Tibial artery (tissue), 4 donors: ENCODE results near the gene LSS.

Source experiments
- DNase-seq, 2 donors: peaks; one replicate each; pipeline ENCODE4 v3.0.0-alpha.2; 2019
- H3K27ac ChIP-seq, 2 donors: fragments of 200-600 bp; sonication (generic) in 1 of 2; 1 replicate in 1 of 2; 2 replicates in 1 of 2; pipeline ENCODE4 v1.5.1; 2018 to 2019; ENCODE audit warnings: mild to moderate bottlenecking in 1 of 2
- H3K27me3 ChIP-seq, 2 donors: fragments of 200-600 bp; sonication (generic) in 1 of 2; one replicate each; pipeline versions ENCODE4 v1.5.1 to v1.6.0; 2016 to 2019
- H3K36me3 ChIP-seq, 3 donors: fragments of 200-600 bp; sonication (generic) in 2 of 3; one replicate each; pipeline ENCODE4 v1.5.1; 2016 to 2019; ENCODE audit warnings: mild to moderate bottlenecking in 2 of 3
- H3K4me1 ChIP-seq, 4 donors: fragments of 200-600 bp; sonication (generic) in 2 of 4; 1 replicate in 3 of 4; 2 replicates in 1 of 4; pipeline ENCODE4 v1.5.1; 2016 to 2019
- H3K4me3 ChIP-seq, 2 donors: fragments of 200-600 bp; sonication (generic) in 1 of 2; 1 replicate in 1 of 2; 2 replicates in 1 of 2; pipeline ENCODE4 v1.5.1; 2018 to 2019; ENCODE audit warnings: mild to moderate bottlenecking in 2 of 2
- H3K9me3 ChIP-seq, 3 donors: fragments of 200-600 bp; sonication (generic) in 1 of 3; one replicate each; pipeline ENCODE4 v1.5.1; 2016 to 2019
- CTCF ChIP-seq, 2 experiments: fragments of 200-600 bp in 1 of 2; fragments of 450-650 bp in 1 of 2; IDR thresholded peaks; one replicate each; pipeline ENCODE4 v1.5.1; 2017 to 2019; ENCODE audit warnings: antibody characterized with exemption in 2 of 2, mild to moderate bottlenecking in 1 of 2, moderate library complexity in 1 of 2
- intact Hi-C: fragments of 100-400 bp; cut with DNase I; formaldehyde crosslinking; loops from one replicate; pipeline ENCODE4 v1.15.0; 2023; ENCODE audit warnings: low total_unique reads

The LSS gene

GRCh38 chr21:46189213-46189958 is 39.2 kb downstream of the LSS start:
- intact Hi-C loops: no loop called here
- no peaks in the 10 kb centered on the region for H3K9me3 ChIP-seq
- DNase-seq: no peak
- peaks cover 0 to 11% (median 1%) of the 10 kb centered on the region in 4 donors for H3K4me1 ChIP-seq
- H3K36me3 ChIP-seq: peaks cover 36 to 52% (median 48%) of the 10 kb centered on the region in 3 donors
- H3K4me3 ChIP-seq: no peak overlapping the region
- H3K27me3 ChIP-seq: no peaks in the 10 kb centered on the region
- no peak for TF ChIP-seq CTCF (IDR thresholded peaks at IDR 0.05)
- peak overlapping the region in 1 of 2 donors; percentile 23 for H3K27ac ChIP-seq

DNA sequence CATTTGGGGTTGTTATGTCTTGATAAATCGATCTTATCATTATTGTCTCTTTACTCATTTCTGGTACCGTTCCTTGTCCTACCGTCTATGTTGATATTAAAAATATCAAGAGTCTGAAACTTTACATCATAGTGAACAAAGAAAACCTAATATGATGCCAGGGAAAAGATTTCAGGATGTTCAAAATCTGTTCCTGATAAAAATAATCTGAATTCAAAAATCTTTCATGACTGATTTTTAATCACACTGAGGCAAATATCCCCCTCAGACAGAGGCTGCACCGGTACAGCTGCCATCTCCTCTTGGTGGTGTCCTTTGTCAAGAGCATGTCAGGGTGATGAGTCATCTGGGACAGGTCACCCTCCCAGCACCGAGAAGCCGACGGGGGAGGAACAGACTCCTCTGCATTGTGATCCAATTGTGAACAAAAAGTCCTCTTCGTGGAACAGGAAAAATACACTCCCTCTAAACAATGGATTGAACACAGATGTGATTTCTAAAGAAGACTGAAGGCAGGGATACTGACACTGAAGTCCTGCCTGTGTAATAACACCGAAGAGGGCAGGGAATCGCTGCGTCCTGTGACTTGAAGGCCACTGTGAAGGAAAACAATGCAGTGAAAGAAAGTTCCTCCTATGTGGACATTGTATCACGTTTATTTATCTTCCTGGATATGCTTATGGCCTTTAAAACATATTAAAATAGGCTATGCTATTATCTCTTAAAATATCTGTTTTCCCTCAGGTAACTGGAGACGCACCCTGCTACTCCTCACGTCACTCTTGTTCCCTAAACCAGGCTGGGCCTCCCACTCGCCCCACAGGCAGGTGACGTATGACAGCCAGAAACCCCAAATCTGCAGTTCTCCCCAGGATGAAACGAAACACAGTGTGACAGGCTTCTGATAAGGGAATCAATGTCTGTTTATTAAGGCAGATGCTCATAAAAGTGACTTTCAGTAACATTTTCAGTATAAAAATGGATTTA is 40.1 kb downstream of the LSS start:
- H3K27me3 ChIP-seq: no peaks in the 10 kb centered on the region
- intact Hi-C loops: no loop called here
- H3K27ac ChIP-seq: peak overlapping the region in 1 of 2 donors; percentile 23
- no peak overlapping the region for H3K4me3 ChIP-seq
- TF ChIP-seq CTCF (IDR thresholded peaks at IDR 0.05): no peak
- no peaks in the 10 kb centered on the region for H3K9me3 ChIP-seq
- peaks cover 0 to 16% (median 4%) of the 10 kb centered on the region in 4 donors for H3K4me1 ChIP-seq
- DNase-seq: peak in 1 of 2 donors; percentile 64
- peaks cover 27 to 43% (median 39%) of the 10 kb centered on the region in 3 donors for H3K36me3 ChIP-seq

DNA sequence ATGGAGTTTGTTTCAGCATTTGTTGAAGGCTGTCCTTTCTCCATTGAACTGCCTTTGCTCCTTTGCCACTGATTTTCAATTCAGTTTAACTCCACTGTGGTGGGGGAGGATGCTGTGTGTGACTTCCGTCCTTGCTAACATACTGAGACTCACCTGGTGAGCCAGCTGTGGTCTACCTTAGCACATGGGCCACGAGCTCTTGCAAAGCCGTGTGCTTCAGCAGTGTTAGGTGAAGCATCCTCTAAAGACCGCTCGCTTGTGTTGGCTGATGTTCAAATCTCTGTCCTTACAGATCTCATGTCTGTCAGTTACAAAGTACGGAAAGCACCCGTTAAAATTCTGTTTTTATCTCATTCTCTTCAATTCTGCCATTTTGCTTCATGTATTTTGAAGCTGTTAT is 40.8 kb downstream of the LSS start:
- TF ChIP-seq CTCF (IDR thresholded peaks at IDR 0.05): no peak
- intact Hi-C loops: no loop called here
- H3K27ac ChIP-seq: no peak overlapping the region
- H3K4me3 ChIP-seq: no peak overlapping the region
- H3K9me3 ChIP-seq: no peaks in the 10 kb centered on the region
- peaks cover 0 to 22% (median 4%) of the 10 kb centered on the region in 4 donors for H3K4me1 ChIP-seq
- H3K27me3 ChIP-seq: peaks cover 0 to under 1% of the 10 kb centered on the region in 2 donors
- DNase-seq: no peak
- H3K36me3 ChIP-seq: peaks cover 25 to 37% (median 34%) of the 10 kb centered on the region in 3 donors

DNA sequence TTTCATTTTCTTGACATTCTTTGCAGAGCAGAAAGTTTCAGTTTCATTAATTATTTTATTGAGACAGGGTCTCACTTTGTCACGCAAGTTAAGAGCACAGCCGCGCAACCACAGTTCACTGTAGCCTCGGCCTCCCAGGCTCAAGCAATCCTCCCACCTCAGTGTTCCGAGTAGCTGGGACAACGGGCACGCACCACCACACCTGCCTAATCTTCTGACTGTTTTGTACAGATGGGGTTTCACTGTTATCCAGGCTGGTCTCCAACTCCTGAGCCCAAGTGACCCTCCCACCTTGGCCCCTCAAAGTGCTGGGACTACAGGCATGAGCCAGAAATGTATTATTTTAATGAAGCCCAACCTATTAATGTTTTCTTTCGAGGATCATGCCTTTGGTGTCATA is 41.3 kb downstream of the LSS start:
- peaks cover 0 to 7% of the 10 kb centered on the region in 2 donors for H3K27me3 ChIP-seq
- intact Hi-C loops: no loop called here
- no peak for TF ChIP-seq CTCF (IDR thresholded peaks at IDR 0.05)
- H3K4me1 ChIP-seq: peaks cover 0 to 22% (median 4%) of the 10 kb centered on the region in 4 donors
- no peak overlapping the region for H3K4me3 ChIP-seq
- peaks cover 19 to 32% (median 29%) of the 10 kb centered on the region in 3 donors for H3K36me3 ChIP-seq
- H3K27ac ChIP-seq: no peak overlapping the region
- DNase-seq: no peak
- no peaks in the 10 kb centered on the region for H3K9me3 ChIP-seq

DNA sequence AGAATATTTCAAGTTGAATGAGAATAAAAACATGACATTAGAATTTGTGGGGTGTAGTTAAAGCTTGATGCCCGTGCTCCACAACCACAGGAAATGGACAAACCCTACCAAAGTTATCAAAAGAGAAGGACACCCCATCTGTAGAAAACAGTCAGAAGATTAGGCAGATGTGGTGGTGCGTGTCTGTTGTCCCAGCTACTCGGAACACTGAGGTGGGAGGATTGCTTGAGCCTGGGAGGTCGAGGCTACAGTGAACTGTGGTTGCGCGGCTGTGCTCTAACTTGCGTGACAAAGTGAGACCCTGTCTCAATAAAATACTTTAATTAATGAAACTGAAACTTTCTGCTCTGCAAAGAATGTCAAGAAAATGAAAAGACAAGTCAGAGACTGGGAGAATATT is 42.9 kb downstream of the LSS start:
- H3K27me3 ChIP-seq: peaks cover 0 to 7% of the 10 kb centered on the region in 2 donors
- no peak for DNase-seq
- no peak for TF ChIP-seq CTCF (IDR thresholded peaks at IDR 0.05)
- H3K27ac ChIP-seq: peak overlapping the region; percentile 54 to 74
- H3K36me3 ChIP-seq: peaks cover 5 to 21% (median 19%) of the 10 kb centered on the region in 3 donors
- H3K4me3 ChIP-seq: peak overlapping the region in 1 of 2 donors; percentile 58
- intact Hi-C loops: no loop called here
- H3K4me1 ChIP-seq: peaks cover 0 to 22% (median 4%) of the 10 kb centered on the region in 4 donors
- no peaks in the 10 kb centered on the region for H3K9me3 ChIP-seq
